ENCODE data around the gene ARL8A. TPM values are rescaled to one million over a fixed set of nuclear protein-coding genes. Genes with fewer than 3 reads are reported as not detected.
A peak's percentile ranks its signal among the peaks of the same experiment; 100 is the strongest.

Gene ARL8A
- total RNA-seq, 2 experiments from 2014 or later: 25.8 to 33.7 TPM

- no peak for TF ChIP-seq CTCF (IDR thresholded peaks at IDR 0.05)
- H3K36me3 Mint-ChIP-seq (ENCODE audit: low read depth): no peaks in the 10 kb centered on the region
- CTCF ChIA-PET: interaction anchor here (0.7 to 3.2 kb wide), 27 partner anchors 10 to 530 kb away, joined by 3 to 27 read pairs (median 4); partner anchors contain the start of gene PTPN7
- peaks cover 2% of the 10 kb centered on the region for H3K4me1 Mint-ChIP-seq (ENCODE audit: low read depth)
- H3K27ac Mint-ChIP-seq: no peak overlapping the region
- DNase-seq (no peak), ATAC-seq (no peak)
- peaks cover 12% of the 10 kb centered on the region for H3K27me3 Mint-ChIP-seq
- POLR2A ChIA-PET: interaction anchor here (1.3 to 1.4 kb wide), 2 partner anchors 16 to 151 kb away, joined by 3 read pairs; partner anchors contain the start of gene UBE2T
- no peak overlapping the region for H3K4me3 Mint-ChIP-seq
- H3K9me3 Mint-ChIP-seq: no peaks in the 10 kb centered on the region
- intact Hi-C loops (cut with micrococcal nuclease): no loop called here
Observed at GRCh38 chr1:202189918-202190715, 45.6 kb upstream of the ARL8A start.

- CTCF ChIA-PET: interaction anchor here (0.7 to 3.2 kb wide), 27 partner anchors 10 to 531 kb away, joined by 3 to 27 read pairs (median 4); partner anchors contain the start of gene PTPN7
- Mint-ChIP-seq H3K27me3 (peaks cover 6% of the 10 kb centered on the region), H3K9me3 (no peaks in the 10 kb centered on the region), H3K4me3 (no peak overlapping the region), H3K27ac (no peak overlapping the region), H3K36me3 (ENCODE audit: low read depth) (no peaks in the 10 kb centered on the region), H3K4me1 (ENCODE audit: low read depth) (peaks cover 9% of the 10 kb centered on the region)
- POLR2A ChIA-PET: interaction anchor here (0.6 to 1.4 kb wide), 3 partner anchors 15 to 152 kb away, joined by 3 read pairs; partner anchors contain the start of gene UBE2T
- intact Hi-C loops (cut with micrococcal nuclease): no loop called here
- ATAC-seq: peak; percentile 70
- peak; percentile 88 for DNase-seq
- TF ChIP-seq CTCF (IDR thresholded peaks at IDR 0.05): peak; percentile 86
Observed at GRCh38 chr1:202189001-202189790, 44.7 kb upstream of the ARL8A start.

- DNase-seq: no peak
- TF ChIP-seq CTCF (IDR thresholded peaks at IDR 0.05): no peak
- H3K4me1 Mint-ChIP-seq (ENCODE audit: low read depth): peaks cover 14% of the 10 kb centered on the region
- H3K27me3 Mint-ChIP-seq: no peaks in the 10 kb centered on the region
- intact Hi-C loops (cut with micrococcal nuclease): no loop called here
- ATAC-seq: no peak
- no peak overlapping the region for H3K27ac Mint-ChIP-seq
- no peaks in the 10 kb centered on the region for H3K9me3 Mint-ChIP-seq
- ChIA-PET POLR2A (no interaction called here), CTCF (interaction anchor here (0.6 to 9.8 kb wide), 9 partner anchors 7 to 532 kb away, joined by 3 to 58 read pairs (median 5); partner anchors contain the start of gene LGR6)
- no peak overlapping the region for H3K4me3 Mint-ChIP-seq
- H3K36me3 Mint-ChIP-seq (ENCODE audit: low read depth): no peaks in the 10 kb centered on the region
Observed at GRCh38 chr1:202187697-202188407, 43.3 kb upstream of the ARL8A start.

GRCh38 chr1:202187041-202187671 is 42.6 kb upstream of the ARL8A start:
- DNase-seq: no peak
- POLR2A ChIA-PET: interaction anchor here (1.1 kb wide), 1 partner anchor 96 kb away, joined by 3 read pairs; no protein-coding TSS in a partner anchor
- CTCF ChIA-PET: interaction anchor here (0.6 to 9.8 kb wide), 5 partner anchors 7 to 532 kb away, joined by 3 to 58 read pairs (median 5); partner anchors contain the start of gene LGR6
- no peak for TF ChIP-seq CTCF (IDR thresholded peaks at IDR 0.05)
- no peak overlapping the region for H3K27ac Mint-ChIP-seq
- intact Hi-C loops (cut with micrococcal nuclease): no loop called here
- no peaks in the 10 kb centered on the region for H3K36me3 Mint-ChIP-seq (ENCODE audit: low read depth)
- H3K27me3 Mint-ChIP-seq: no peaks in the 10 kb centered on the region
- no peak overlapping the region for H3K4me3 Mint-ChIP-seq
- peaks cover 14% of the 10 kb centered on the region for H3K4me1 Mint-ChIP-seq (ENCODE audit: low read depth)
- H3K9me3 Mint-ChIP-seq: no peaks in the 10 kb centered on the region
- no peak for ATAC-seq

All from activated CD8-positive, alpha-beta T cell treated with anti-CD3 and anti-CD28 coated beads for 36 hours (primary cell).